Measurements from ENCODE around the gene SMG6.

GRCh38 chr17:2011411-2012371 is 291.9 kb downstream of the SMG6 start:
- TF ChIP-seq CTCF (IDR thresholded peaks at IDR 0.05; ENCODE audit: low read length) (no peak), EZH2 (IDR thresholded peaks at IDR 0.05; ENCODE audit: borderline replicate concordance, low read length) (no peak)

All from OCI-LY1 (cell line).